ENCODE measurements around the gene ERBB4.

Gene ERBB4

GRCh38 chr2:211939177-211939576, 599.4 kb downstream of the ERBB4 start:
- no peak for TF ChIP-seq GLIS3 (CRISPR knock-in tag; IDR thresholded peaks at IDR 0.05)
- TF ChIP-seq CSDC2 (CRISPR knock-in tag; IDR thresholded peaks at IDR 0.05) = no peak
- TF ChIP-seq POU6F1 (CRISPR knock-in tag; IDR thresholded peaks at IDR 0.05; ENCODE audit: borderline replicate concordance, low read depth) = no peak
- TF ChIP-seq TOX (CRISPR knock-in tag; IDR thresholded peaks at IDR 0.05; ENCODE audit: borderline replicate concordance) = no peak
- no peak for TF ChIP-seq ISL1 (CRISPR knock-in tag; IDR thresholded peaks at IDR 0.05)
- TF ChIP-seq CSRNP3 (CRISPR knock-in tag; IDR thresholded peaks at IDR 0.05) = no peak
- TF ChIP-seq ESRRG (CRISPR knock-in tag; IDR thresholded peaks at IDR 0.05) = no peak
- TF ChIP-seq RARB (CRISPR knock-in tag; IDR thresholded peaks at IDR 0.05) = no peak
- TF ChIP-seq ZNF8 (CRISPR knock-in tag; IDR thresholded peaks at IDR 0.05) = no peak
- TF ChIP-seq SNAI2 (CRISPR knock-in tag; IDR thresholded peaks at IDR 0.05) = no peak
- TF ChIP-seq TSHZ2 (CRISPR knock-in tag; IDR thresholded peaks at IDR 0.05) = no peak
- no peak for TF ChIP-seq ZFP3 (CRISPR knock-in tag; IDR thresholded peaks at IDR 0.05)
- no peak for ATAC-seq

- TF ChIP-seq ZNF565 (CRISPR knock-in tag; conservative IDR thresholded peaks at IDR 0.05; ENCODE audit: low read depth) = no peak
- no peak for TF ChIP-seq RARB (CRISPR knock-in tag; IDR thresholded peaks at IDR 0.05)
- TF ChIP-seq SNAI2 (CRISPR knock-in tag; IDR thresholded peaks at IDR 0.05) = no peak
- no peak for TF ChIP-seq PATZ1 (CRISPR knock-in tag; IDR thresholded peaks at IDR 0.05; ENCODE audit: borderline replicate concordance)
- no peak for TF ChIP-seq GLIS3 (CRISPR knock-in tag; IDR thresholded peaks at IDR 0.05)
- no peak for TF ChIP-seq CSDC2 (CRISPR knock-in tag; IDR thresholded peaks at IDR 0.05)
- TF ChIP-seq TCF4 (CRISPR knock-in tag; IDR thresholded peaks at IDR 0.05; ENCODE audit: borderline replicate concordance) = no peak
- no peak for TF ChIP-seq PPARA (CRISPR knock-in tag; IDR thresholded peaks at IDR 0.05; ENCODE audit: borderline replicate concordance)
- no peak for TF ChIP-seq ARNTL (CRISPR knock-in tag; IDR thresholded peaks at IDR 0.05; ENCODE audit: borderline replicate concordance, low read depth)
- TF ChIP-seq ISL1 (CRISPR knock-in tag; IDR thresholded peaks at IDR 0.05) = no peak
- TF ChIP-seq TSHZ2 (CRISPR knock-in tag; IDR thresholded peaks at IDR 0.05) = no peak
- no peak for TF ChIP-seq ESRRG (CRISPR knock-in tag; IDR thresholded peaks at IDR 0.05)
- TF ChIP-seq ZC3H10 (CRISPR knock-in tag; IDR thresholded peaks at IDR 0.05) = no peak
- TF ChIP-seq OSR1 (CRISPR knock-in tag; IDR thresholded peaks at IDR 0.05) = no peak
- no peak for TF ChIP-seq TOX (CRISPR knock-in tag; IDR thresholded peaks at IDR 0.05; ENCODE audit: borderline replicate concordance)
- ATAC-seq = no peak
These were observed 603.8 kb downstream of the ERBB4 start for GRCh38 chr2:211934811-211935210.

GRCh38 chr2:211931314-211931713, 607.3 kb downstream of the ERBB4 start:
- ATAC-seq = no peak
- TF ChIP-seq ZNF70 (CRISPR knock-in tag; IDR thresholded peaks at IDR 0.05) (no peak), CSDC2 (CRISPR knock-in tag; IDR thresholded peaks at IDR 0.05) (no peak), TOX (CRISPR knock-in tag; IDR thresholded peaks at IDR 0.05; ENCODE audit: borderline replicate concordance) (no peak), TCF4 (CRISPR knock-in tag; IDR thresholded peaks at IDR 0.05; ENCODE audit: borderline replicate concordance) (no peak), RARB (CRISPR knock-in tag; IDR thresholded peaks at IDR 0.05) (no peak), OSR1 (CRISPR knock-in tag; IDR thresholded peaks at IDR 0.05) (no peak), PATZ1 (CRISPR knock-in tag; IDR thresholded peaks at IDR 0.05; ENCODE audit: borderline replicate concordance) (no peak), PPARA (CRISPR knock-in tag; IDR thresholded peaks at IDR 0.05; ENCODE audit: borderline replicate concordance) (no peak), ESRRG (CRISPR knock-in tag; IDR thresholded peaks at IDR 0.05) (no peak), CREB5 (CRISPR knock-in tag; IDR thresholded peaks at IDR 0.05; ENCODE audit: low read depth) (no peak), CSRNP3 (CRISPR knock-in tag; IDR thresholded peaks at IDR 0.05) (no peak)

Data from SK-N-SH treated with all-trans-retinoic acid at 6 μM for 48 hours (cell line).